HEK293 (cell line): ENCODE measurements around the gene MEP1A.

Source experiments
- CTCF ChIA-PET: fragments of 350-600 bp; formaldehyde crosslinking; extraction: SDS; loops from one replicate; lab custom pipeline; 2021; ENCODE audit warnings: antibody characterized with exemption; lab: Yijun Ruan, JAX
- POLR2A ChIA-PET: fragments of 300-600 bp; formaldehyde crosslinking; extraction: SDS; loops from one replicate; lab custom pipeline; 2020; ENCODE audit warnings: antibody characterized with exemption, inconsistent platforms; lab: Yijun Ruan, JAX
- H3K27ac ChIP-seq: fragments of 200-500 bp; sonication (Bioruptor generic); 2 replicates; pipeline ENCODE4 v1.5.1; 2014; ENCODE audit warnings: low read depth, low read length, control low read depth, inconsistent platforms; ENCODE audit errors: extremely low read depth
- H3K36me3 ChIP-seq, 2 experiments: fragments of 200-500 bp in 1 of 2; sonication (Bioruptor generic) in 1 of 2; 1 replicate in 1 of 2; 2 replicates in 1 of 2; pipeline ENCODE4 v1.5.1; 2014 to 2017; ENCODE audit warnings: inconsistent platforms in 2 of 2, low read length in 2 of 2; ENCODE audit not compliant: control insufficient read depth in 2 of 2, insufficient read depth in 1 of 2
- H3K4me1 ChIP-seq: fragments of 200-500 bp; sonication (Bioruptor generic); 2 replicates; pipeline ENCODE4 v1.5.1; 2014; ENCODE audit warnings: mild to moderate bottlenecking, low read length, inconsistent platforms; ENCODE audit not compliant: control insufficient read depth, insufficient read depth
- H3K4me3 ChIP-seq: 2 replicates; pipeline ENCODE4 v1.5.1; 2011; ENCODE audit warnings: low read depth, mild to moderate bottlenecking, control low read depth, low read length, moderate library complexity
- H3K9me3 ChIP-seq: fragments of 200-500 bp; sonication (Bioruptor generic); 2 replicates; pipeline ENCODE4 v1.5.1; 2014; ENCODE audit warnings: low read depth, low read length, inconsistent platforms; ENCODE audit not compliant: control insufficient read depth, insufficient read depth
- AEBP2 ChIP-seq: fragments of 450-650 bp; formaldehyde crosslinking; IDR thresholded peaks from 2 replicates; pipeline ENCODE4 v1.5.1; 2016; ENCODE audit warnings: missing biosample characterization, missing genetic modification characterization, borderline replicate concordance
- EGR2 ChIP-seq: fragments of 450-650 bp; formaldehyde crosslinking; IDR thresholded peaks from 2 replicates; pipeline ENCODE4 v1.5.1; 2016; ENCODE audit warnings: low read depth, missing biosample characterization, missing genetic modification characterization
- GLI2 ChIP-seq: fragments of 450-650 bp; formaldehyde crosslinking; IDR thresholded peaks from 2 replicates; pipeline ENCODE4; 2017; ENCODE audit warnings: missing biosample characterization, missing genetic modification characterization, low read depth, borderline replicate concordance
- GLIS1 ChIP-seq: fragments of 450-650 bp; formaldehyde crosslinking; IDR thresholded peaks from 2 replicates; pipeline ENCODE4 v1.5.1; 2016; ENCODE audit warnings: missing biosample characterization, missing genetic modification characterization
- KLF1 ChIP-seq: fragments of 450-650 bp; formaldehyde crosslinking; IDR thresholded peaks from 2 replicates; pipeline ENCODE4 v1.5.1; 2016; ENCODE audit warnings: missing biosample characterization, missing genetic modification characterization
- KLF10 ChIP-seq: fragments of 450-650 bp; IDR thresholded peaks from 2 replicates; pipeline ENCODE4 v1.5.1; 2018; ENCODE audit warnings: missing biosample characterization, mild to moderate bottlenecking, missing genetic modification characterization
- PRDM4 ChIP-seq: fragments of 450-650 bp; formaldehyde crosslinking; IDR thresholded peaks from 2 replicates; pipeline ENCODE4 v1.5.1; 2017; ENCODE audit warnings: missing biosample characterization, missing genetic modification characterization
- REPIN1 ChIP-seq: fragments of 450-650 bp; formaldehyde crosslinking; IDR thresholded peaks from 2 replicates; pipeline ENCODE4 v1.5.1; 2017; ENCODE audit warnings: missing biosample characterization, missing genetic modification characterization, low read depth
- SALL2 ChIP-seq: fragments of 450-650 bp; formaldehyde crosslinking; IDR thresholded peaks from 2 replicates; pipeline ENCODE4 v1.5.0; 2017; ENCODE audit warnings: missing biosample characterization, mild to moderate bottlenecking, missing genetic modification characterization, borderline replicate concordance
- SCRT1 ChIP-seq: fragments of 450-650 bp; formaldehyde crosslinking; IDR thresholded peaks from 2 replicates; pipeline ENCODE4 v1.5.1; 2016; ENCODE audit warnings: missing biosample characterization, missing genetic modification characterization, borderline replicate concordance
- SP7 ChIP-seq: fragments of 450-650 bp; formaldehyde crosslinking; IDR thresholded peaks from 2 replicates; pipeline ENCODE4 v1.5.1; 2016; ENCODE audit warnings: missing biosample characterization, missing genetic modification characterization
- TCF7L2 ChIP-seq: IDR thresholded peaks from 2 replicates; pipeline ENCODE4 v1.6.1; 2011; ENCODE audit warnings: low read depth, mild to moderate bottlenecking, inconsistent platforms, low read length, moderate library complexity, borderline replicate concordance
- ZFHX2 ChIP-seq: fragments of 450-650 bp; formaldehyde crosslinking; conservative IDR thresholded peaks from 2 replicates; pipeline ENCODE4 v1.5.1; 2016; ENCODE audit warnings: missing biosample characterization, missing genetic modification characterization
- ZFP41 ChIP-seq: fragments of 450-650 bp; formaldehyde crosslinking; IDR thresholded peaks from 2 replicates; pipeline ENCODE4 v1.5.1; 2016; ENCODE audit warnings: missing biosample characterization, missing genetic modification characterization, borderline replicate concordance
- ZIC2 ChIP-seq: fragments of 450-650 bp; formaldehyde crosslinking; IDR thresholded peaks from 2 replicates; pipeline ENCODE4 v1.5.1; 2016; ENCODE audit warnings: missing biosample characterization, missing genetic modification characterization
- ZNF114 ChIP-seq: fragments of 450-650 bp; formaldehyde crosslinking; IDR thresholded peaks from 2 replicates; pipeline ENCODE4 v1.5.0; 2017; ENCODE audit warnings: missing biosample characterization, missing genetic modification characterization
- ZNF148 ChIP-seq: fragments of 450-650 bp; formaldehyde crosslinking; IDR thresholded peaks from 2 replicates; pipeline ENCODE4 v1.5.0; 2017; ENCODE audit warnings: missing biosample characterization, missing genetic modification characterization, borderline replicate concordance
- ZNF184 ChIP-seq: fragments of 450-650 bp; IDR thresholded peaks from 2 replicates; pipeline ENCODE4 v1.5.1; 2018; ENCODE audit warnings: missing biosample characterization, mild to moderate bottlenecking, missing genetic modification characterization
- ZNF2 ChIP-seq: fragments of 450-650 bp; formaldehyde crosslinking; IDR thresholded peaks from 2 replicates; pipeline ENCODE4 v1.5.1; 2016; ENCODE audit warnings: missing biosample characterization, missing genetic modification characterization
- ZNF214 ChIP-seq: fragments of 450-650 bp; formaldehyde crosslinking; IDR thresholded peaks from 2 replicates; pipeline ENCODE4 v1.5.1; 2017; ENCODE audit warnings: missing biosample characterization, mild to moderate bottlenecking, missing genetic modification characterization, borderline replicate concordance
- ZNF394 ChIP-seq: fragments of 450-650 bp; formaldehyde crosslinking; IDR thresholded peaks from 2 replicates; pipeline ENCODE4 v1.5.1; 2016; ENCODE audit warnings: missing biosample characterization, missing genetic modification characterization, mild to moderate bottlenecking, moderate library complexity, borderline replicate concordance
- ZNF416 ChIP-seq: fragments of 450-650 bp; formaldehyde crosslinking; IDR thresholded peaks from 2 replicates; pipeline ENCODE4 v1.5.1; 2016; ENCODE audit warnings: missing biosample characterization, missing genetic modification characterization
- ZNF423 ChIP-seq: fragments of 450-650 bp; formaldehyde crosslinking; IDR thresholded peaks from 2 replicates; pipeline ENCODE4 v1.5.1; 2016; ENCODE audit warnings: missing biosample characterization, missing genetic modification characterization
- ZNF426 ChIP-seq: fragments of 450-650 bp; formaldehyde crosslinking; IDR thresholded peaks from 2 replicates; pipeline ENCODE4 v1.5.1; 2017; ENCODE audit warnings: missing biosample characterization, missing genetic modification characterization, mild to moderate bottlenecking, inconsistent platforms, moderate library complexity
- ZNF558 ChIP-seq: fragments of 450-650 bp; formaldehyde crosslinking; IDR thresholded peaks from 2 replicates; pipeline ENCODE4 v1.5.1; 2016; ENCODE audit warnings: missing biosample characterization, missing genetic modification characterization
- ZNF76 ChIP-seq: fragments of 450-650 bp; formaldehyde crosslinking; IDR thresholded peaks from 2 replicates; pipeline ENCODE4; 2016; ENCODE audit warnings: low read depth, missing biosample characterization, missing genetic modification characterization, borderline replicate concordance
- ZNF776 ChIP-seq: fragments of 450-650 bp; formaldehyde crosslinking; IDR thresholded peaks from 2 replicates; pipeline ENCODE4 v1.5.0; 2017; ENCODE audit warnings: missing biosample characterization, missing genetic modification characterization, borderline replicate concordance
- ZNF777 ChIP-seq: fragments of 450-650 bp; formaldehyde crosslinking; IDR thresholded peaks from 2 replicates; pipeline ENCODE4 v1.5.1; 2017; ENCODE audit warnings: missing biosample characterization, missing genetic modification characterization, borderline replicate concordance
- ZNF837 ChIP-seq: fragments of 450-650 bp; formaldehyde crosslinking; IDR thresholded peaks from 2 replicates; pipeline ENCODE4 v1.5.1; 2016; ENCODE audit warnings: missing biosample characterization, missing genetic modification characterization

MEP1A gene

GRCh38 chr6:46789434-46790354 lies 3.5 kb upstream of the MEP1A start (continued):
- no peak for TF ChIP-seq PRDM4 (tag by site-specific recombination)
- TF ChIP-seq ZIC2 (tag by site-specific recombination), result no peak
- TF ChIP-seq ZNF184 (tag by site-specific recombination), result no peak
- no peak for TF ChIP-seq ZNF416
- TF ChIP-seq GLI2 (tag by site-specific recombination), result no peak
- TF ChIP-seq ZNF426 (tag by site-specific recombination), result no peak
- no peak for TF ChIP-seq AEBP2 (tag by site-specific recombination)
- no peak for TF ChIP-seq ZFHX2 (tag by site-specific recombination)
- no peak for TF ChIP-seq SP7
- TF ChIP-seq ZNF394 (tag by site-specific recombination), result no peak
- TF ChIP-seq KLF1 (tag by site-specific recombination), result no peak
- no peak for TF ChIP-seq ZNF76 (tag by site-specific recombination)
- no peak for TF ChIP-seq GLIS1 (tag by site-specific recombination)
- no peak for TF ChIP-seq EGR2 (tag by site-specific recombination)

GRCh38 chr6:46790355-46790874 lies 2.8 kb upstream of the MEP1A start:
- POLR2A ChIA-PET, result no interaction called here
- Histone ChIP-seq H3K27ac (no peak overlapping the region), H3K4me1 (no peaks in the 10 kb centered on the region), H3K9me3 (no peaks in the 10 kb centered on the region), H3K36me3 (no peaks in the 10 kb centered on the region), H3K4me3 (no peak overlapping the region)
- CTCF ChIA-PET, result interaction anchor here (1.3 kb wide), 1 partner anchor 17 kb away, joined by 4 read pairs; no protein-coding TSS in a partner anchor
- TF ChIP-seq TCF7L2 (no peak), SALL2 (no peak), ZNF776 (tag by site-specific recombination) (no peak), KLF10 (tag by site-specific recombination) (no peak), SCRT1 (no peak), ZNF214 (tag by site-specific recombination) (no peak), ZNF114 (tag by site-specific recombination) (no peak), REPIN1 (tag by site-specific recombination) (no peak), ZNF837 (tag by site-specific recombination) (no peak), ZNF423 (tag by site-specific recombination) (no peak), ZNF2 (tag by site-specific recombination) (no peak), ZNF558 (no peak), ZNF148 (tag by site-specific recombination) (no peak), ZFP41 (tag by site-specific recombination) (no peak), ZNF777 (tag by site-specific recombination) (no peak)
